ACC112 (cell line): ENCODE results near the gene IL12RB1.

Source experiments
- H2AFZ ChIP-seq: fragments of 200-600 bp; sonication (generic); one replicate; pipeline ENCODE4 v1.6.0; 2017; ENCODE audit warnings: antibody characterized with exemption, low read length; ENCODE audit not compliant: unreplicated experiment
- H3K27ac ChIP-seq: fragments of 200-600 bp; sonication (generic); 2 replicates; pipeline ENCODE4 v1.5.1; 2014; ENCODE audit warnings: low read depth, mild to moderate bottlenecking, antibody characterized with exemption, low read length, moderate library complexity
- H3K27me3 ChIP-seq: fragments of 200-600 bp; sonication (generic); 2 replicates; pipeline ENCODE4 v1.6.1; 2014; ENCODE audit warnings: mild to moderate bottlenecking, antibody characterized with exemption, low read length, moderate library complexity, mixed read lengths; ENCODE audit not compliant: insufficient read depth
- H3K36me3 ChIP-seq: fragments of 200-600 bp; sonication (generic); 2 replicates; pipeline ENCODE4 v1.6.1; 2016; ENCODE audit warnings: mild to moderate bottlenecking, antibody characterized with exemption, low read length, moderate library complexity, mixed read lengths; ENCODE audit not compliant: insufficient read depth
- H3K4me1 ChIP-seq: fragments of 200-600 bp; sonication (generic); one replicate; pipeline ENCODE4 v1.6.1; 2016; ENCODE audit warnings: low read length, mixed read lengths; ENCODE audit not compliant: insufficient read depth, unreplicated experiment, control insufficient read depth
- H3K4me3 ChIP-seq: fragments of 200-600 bp; sonication (generic); 2 replicates; pipeline ENCODE4 v1.5.1; 2014; ENCODE audit warnings: mild to moderate bottlenecking, low read depth, low read length
- H3K79me2 ChIP-seq: fragments of 200-600 bp; sonication (generic); one replicate; pipeline ENCODE4 v1.6.0; 2016; ENCODE audit warnings: low read length; ENCODE audit not compliant: control insufficient read depth, unreplicated experiment, insufficient read depth

The IL12RB1 gene

DNA sequence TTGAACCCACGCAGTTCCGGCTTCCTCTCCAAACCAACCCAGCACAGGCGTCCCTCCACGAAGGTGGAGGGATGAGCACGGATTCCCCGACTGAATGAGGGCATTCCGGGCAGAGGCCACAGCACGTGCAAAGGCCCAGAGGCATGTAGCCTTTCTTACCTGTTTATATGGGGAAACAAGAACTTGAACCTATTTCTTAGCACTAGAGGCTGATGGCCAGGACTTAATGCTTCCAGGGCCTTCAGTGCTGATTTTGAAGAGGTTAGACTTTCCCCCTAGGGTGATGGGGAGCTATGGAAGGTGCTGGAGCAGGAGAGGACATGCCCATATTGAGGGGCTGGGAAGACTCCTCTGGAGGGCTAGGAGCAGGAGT lies 12.9 kb upstream of the IL12RB1 start:
- H3K27ac ChIP-seq = no peak overlapping the region
- no peaks in the 10 kb centered on the region for H3K79me2 ChIP-seq
- H3K4me3 ChIP-seq = no peak overlapping the region
- peaks cover 17% of the 10 kb centered on the region; the same call in 1 of the 2 replicates for H3K27me3 ChIP-seq
- H3K4me1 ChIP-seq = no peaks in the 10 kb centered on the region
- no peak overlapping the region for H2AFZ ChIP-seq
- H3K36me3 ChIP-seq = no peaks in the 10 kb centered on the region

DNA sequence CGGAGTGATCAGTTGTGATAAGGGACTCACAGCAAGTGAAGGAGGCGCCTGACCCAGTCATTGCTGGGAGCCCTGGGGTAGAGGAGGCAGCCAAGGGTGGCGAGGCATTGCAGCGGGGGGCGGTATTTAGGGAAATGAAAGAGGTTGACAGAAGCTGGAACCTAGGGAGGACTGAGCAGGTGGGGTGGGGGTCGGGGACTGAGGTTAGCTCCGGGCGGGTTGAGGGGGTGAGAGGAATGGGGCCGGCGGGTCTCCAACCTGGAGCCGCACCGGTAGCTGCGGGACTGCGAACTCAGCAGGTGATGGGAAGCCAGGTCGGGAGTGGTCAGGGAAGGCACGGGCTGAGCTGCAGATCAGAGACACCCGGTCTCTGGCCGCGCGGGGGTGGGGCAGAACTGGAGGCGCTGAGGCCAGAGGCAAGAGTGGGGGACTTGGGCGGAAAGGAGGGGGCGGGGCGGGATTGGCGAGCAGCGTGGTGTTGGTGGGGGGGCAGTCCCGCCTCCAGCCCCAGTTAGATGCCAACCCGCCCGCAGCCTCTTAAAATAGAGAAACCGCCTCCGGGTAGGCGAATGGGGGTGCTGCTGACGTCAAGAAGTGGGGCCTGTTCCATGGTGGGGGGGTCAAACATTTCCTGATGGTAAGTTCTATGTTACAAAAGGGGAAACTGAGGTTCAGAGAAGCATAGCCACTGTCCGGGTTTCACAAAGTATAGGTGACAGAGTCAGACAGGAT lies 12.3 kb upstream of the IL12RB1 start:
- Histone ChIP-seq H2AFZ (no peak overlapping the region), H3K27me3 (peaks cover 17% of the 10 kb centered on the region; the same call in 1 of the 2 replicates), H3K4me3 (no peak overlapping the region), H3K27ac (no peak overlapping the region), H3K79me2 (no peaks in the 10 kb centered on the region), H3K36me3 (no peaks in the 10 kb centered on the region), H3K4me1 (no peaks in the 10 kb centered on the region)

DNA sequence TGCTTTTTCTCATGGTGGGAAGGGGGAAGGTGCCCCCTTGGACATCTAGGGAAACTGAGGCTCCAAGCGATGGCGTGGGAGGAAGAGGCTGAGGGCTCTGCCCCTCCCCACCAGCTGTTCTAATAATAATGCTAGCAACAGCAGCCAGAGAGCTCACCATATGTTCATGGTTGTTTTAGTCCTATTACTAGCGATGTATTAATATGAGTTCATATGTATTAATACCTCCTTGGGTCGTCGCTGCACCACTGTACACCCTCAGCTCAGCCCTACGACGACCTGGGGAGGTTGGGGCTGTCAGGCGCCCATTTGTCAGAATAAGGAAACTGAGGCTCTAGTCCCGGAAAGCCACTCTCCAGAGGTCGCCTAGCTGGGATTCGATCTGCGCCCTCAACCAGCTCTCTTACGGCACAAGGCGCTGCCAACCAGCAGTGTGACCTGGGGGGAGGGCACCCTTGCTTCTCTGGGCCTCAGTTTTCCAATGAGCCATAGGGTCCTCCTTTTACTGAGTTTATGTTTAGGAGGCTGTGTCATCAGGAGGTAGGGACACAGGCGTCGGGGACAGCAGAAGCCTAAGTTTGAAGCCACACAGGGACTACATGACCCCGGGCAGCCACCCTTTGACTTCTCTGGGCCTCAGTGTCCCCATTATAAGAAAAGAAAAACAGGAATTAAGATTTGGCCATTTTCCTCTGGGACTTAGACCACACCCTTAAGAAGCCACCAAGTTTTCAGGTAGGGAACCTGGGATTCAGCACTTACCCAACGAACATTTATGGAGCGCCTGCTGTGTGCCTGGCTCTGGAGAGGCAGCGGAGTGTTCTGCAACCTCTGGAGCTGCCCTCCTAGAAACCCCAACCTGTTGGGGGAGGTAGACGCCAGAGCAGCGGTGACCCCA lies 11.5 kb upstream of the IL12RB1 start:
- no peaks in the 10 kb centered on the region for H3K4me1 ChIP-seq
- H3K27me3 ChIP-seq = peaks cover 17% of the 10 kb centered on the region; the same call in 1 of the 2 replicates
- no peaks in the 10 kb centered on the region for H3K79me2 ChIP-seq
- H3K4me3 ChIP-seq = peak overlapping the region; percentile 78
- H3K27ac ChIP-seq = no peak overlapping the region
- no peaks in the 10 kb centered on the region for H3K36me3 ChIP-seq
- peak overlapping the region; percentile 46 for H2AFZ ChIP-seq

DNA sequence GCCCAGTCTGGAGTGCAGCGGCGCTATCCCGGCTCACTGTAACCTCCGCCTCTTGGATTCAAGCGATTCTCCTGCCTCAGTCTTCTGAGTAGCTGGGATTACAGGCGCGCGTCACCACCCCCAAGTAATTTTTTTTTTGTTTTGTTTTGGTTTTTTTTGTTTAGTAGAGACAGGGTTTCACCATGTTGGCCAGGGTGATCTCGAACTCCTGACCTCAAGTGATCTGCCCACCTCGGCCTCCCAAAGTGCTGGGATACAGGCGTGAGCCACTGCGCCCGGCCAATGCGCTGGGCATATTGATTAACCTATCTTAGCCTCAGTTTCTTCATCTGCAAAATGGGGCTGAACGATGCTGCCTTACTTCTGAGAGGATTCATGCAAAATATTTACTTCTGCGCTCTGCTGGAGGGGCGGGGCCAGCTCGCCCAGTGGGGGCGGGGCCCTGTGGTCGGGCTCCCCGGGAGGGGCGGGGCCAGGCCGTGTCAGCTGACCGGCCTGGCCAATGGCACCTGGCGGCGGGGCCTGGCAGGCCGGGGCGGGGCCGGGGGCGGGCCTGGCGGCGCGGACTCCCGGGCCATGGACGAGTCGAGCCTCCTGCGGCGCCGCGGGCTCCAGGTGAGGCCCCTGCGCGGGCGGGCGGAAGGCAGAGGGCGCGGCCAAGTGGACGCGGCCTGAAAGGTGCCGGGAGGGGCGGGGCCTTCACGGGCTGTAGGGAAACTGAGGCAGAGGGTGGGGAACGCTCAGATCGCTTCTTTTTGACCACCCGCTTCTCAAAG lies 10.7 kb upstream of the IL12RB1 start, which contains the start of gene MAST3:
Gene MAST3, plus strand, starts transcription at position 562 of the 776 bp plus-strand sequence. Its CDS starts 15 bp downstream, at position 577.
- H3K4me3 ChIP-seq = peak within 1 kb of the TSS; percentile 78
- no peaks in the 10 kb centered on the region for H3K4me1 ChIP-seq
- peak within 1 kb of the TSS; percentile 46 for H2AFZ ChIP-seq
- H3K79me2 ChIP-seq = no peaks in the 10 kb centered on the region
- H3K27me3 ChIP-seq = peaks cover 17% of the 10 kb centered on the region; the same call in 1 of the 2 replicates
- H3K27ac ChIP-seq = no peak within 1 kb of the TSS
- H3K36me3 ChIP-seq = no peaks in the 10 kb centered on the region

DNA sequence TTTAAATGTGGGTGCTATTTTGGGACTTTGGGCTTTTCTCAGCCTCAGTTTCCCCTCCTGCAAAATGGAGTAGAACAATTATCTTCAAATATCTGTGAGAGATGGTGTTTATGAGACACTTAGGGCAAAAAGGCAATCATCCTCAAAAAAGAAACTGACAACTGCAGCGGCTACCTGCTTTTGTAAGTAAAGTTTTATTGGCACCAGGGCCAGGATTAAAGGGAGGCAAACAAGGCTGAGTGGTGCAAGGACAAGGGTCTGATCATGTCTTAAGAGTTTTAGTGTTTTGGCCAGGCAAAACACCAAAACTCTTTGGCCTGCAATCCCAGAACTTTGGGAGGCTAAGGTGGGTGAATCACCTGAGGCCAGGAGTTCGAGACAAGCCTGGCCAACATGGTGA lies 9.5 kb upstream of the IL12RB1 start:
- Histone ChIP-seq H3K4me1 (no peaks in the 10 kb centered on the region), H3K4me3 (no peak overlapping the region), H3K27me3 (peaks cover 17% of the 10 kb centered on the region; the same call in 1 of the 2 replicates), H3K36me3 (no peaks in the 10 kb centered on the region), H3K27ac (no peak overlapping the region), H2AFZ (no peak overlapping the region), H3K79me2 (no peaks in the 10 kb centered on the region)

DNA sequence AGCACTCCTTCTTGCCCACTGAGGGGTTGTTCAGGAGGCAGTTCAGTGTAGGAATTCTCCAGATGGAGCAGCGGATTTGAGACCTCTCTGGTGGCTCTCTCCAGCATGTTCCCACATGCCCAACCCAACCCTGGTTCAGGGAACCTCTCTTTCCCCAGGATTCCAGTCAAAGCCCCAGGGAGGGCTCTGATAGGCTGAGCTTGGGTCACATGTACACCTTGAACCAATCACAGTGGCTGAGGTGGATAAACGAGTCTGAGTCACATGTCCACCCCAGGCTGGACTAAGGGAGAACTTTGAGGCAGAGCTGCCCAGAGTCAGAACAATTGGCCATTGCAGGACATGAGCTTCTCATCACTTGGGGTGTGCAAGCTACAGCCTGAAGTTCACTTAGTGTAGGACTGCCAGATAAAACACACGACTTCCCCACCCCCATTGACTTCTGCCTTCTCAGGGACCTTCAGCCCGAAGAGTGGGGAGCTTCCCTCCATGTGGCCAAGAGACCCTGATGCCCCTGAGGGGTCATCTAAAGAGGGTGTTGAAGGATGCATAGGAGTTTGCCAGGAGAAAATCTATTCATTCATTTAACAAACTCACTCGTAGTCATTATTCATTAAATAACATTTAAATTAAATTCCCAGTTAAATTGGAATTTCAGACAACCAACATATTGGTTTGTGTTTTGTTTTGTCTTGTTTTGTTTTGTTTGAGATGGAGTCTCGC lies 6.9 kb upstream of the IL12RB1 start:
- Histone ChIP-seq H3K27ac (no peak overlapping the region), H2AFZ (no peak overlapping the region), H3K27me3 (peaks cover 7% of the 10 kb centered on the region; the same call in 1 of the 2 replicates), H3K4me3 (no peak overlapping the region), H3K36me3 (no peaks in the 10 kb centered on the region), H3K79me2 (no peaks in the 10 kb centered on the region), H3K4me1 (no peaks in the 10 kb centered on the region)

DNA sequence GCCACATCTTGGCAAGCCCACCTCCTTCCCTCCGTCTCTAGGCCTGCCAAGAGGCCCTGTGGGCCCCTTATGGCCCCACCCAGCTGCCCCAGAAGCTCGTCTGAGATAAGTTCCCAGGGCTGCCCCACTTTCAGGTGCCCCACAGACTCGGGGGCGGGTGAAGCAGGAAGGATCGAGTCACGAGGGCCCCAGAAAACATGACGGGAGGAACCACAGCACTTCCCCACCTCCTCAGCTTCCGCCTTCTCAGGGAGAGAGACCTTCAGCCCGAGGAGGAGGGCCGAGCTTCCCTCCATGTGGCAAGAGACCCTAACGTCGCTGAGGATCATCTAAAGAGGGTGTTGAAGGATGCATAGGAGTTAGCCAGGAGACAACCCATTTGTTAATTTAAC lies 4.5 kb upstream of the IL12RB1 start:
- Histone ChIP-seq H2AFZ (no peak overlapping the region), H3K79me2 (no peaks in the 10 kb centered on the region), H3K27me3 (no peaks in the 10 kb centered on the region), H3K4me1 (no peaks in the 10 kb centered on the region), H3K4me3 (no peak overlapping the region), H3K27ac (no peak overlapping the region), H3K36me3 (no peaks in the 10 kb centered on the region)

DNA sequence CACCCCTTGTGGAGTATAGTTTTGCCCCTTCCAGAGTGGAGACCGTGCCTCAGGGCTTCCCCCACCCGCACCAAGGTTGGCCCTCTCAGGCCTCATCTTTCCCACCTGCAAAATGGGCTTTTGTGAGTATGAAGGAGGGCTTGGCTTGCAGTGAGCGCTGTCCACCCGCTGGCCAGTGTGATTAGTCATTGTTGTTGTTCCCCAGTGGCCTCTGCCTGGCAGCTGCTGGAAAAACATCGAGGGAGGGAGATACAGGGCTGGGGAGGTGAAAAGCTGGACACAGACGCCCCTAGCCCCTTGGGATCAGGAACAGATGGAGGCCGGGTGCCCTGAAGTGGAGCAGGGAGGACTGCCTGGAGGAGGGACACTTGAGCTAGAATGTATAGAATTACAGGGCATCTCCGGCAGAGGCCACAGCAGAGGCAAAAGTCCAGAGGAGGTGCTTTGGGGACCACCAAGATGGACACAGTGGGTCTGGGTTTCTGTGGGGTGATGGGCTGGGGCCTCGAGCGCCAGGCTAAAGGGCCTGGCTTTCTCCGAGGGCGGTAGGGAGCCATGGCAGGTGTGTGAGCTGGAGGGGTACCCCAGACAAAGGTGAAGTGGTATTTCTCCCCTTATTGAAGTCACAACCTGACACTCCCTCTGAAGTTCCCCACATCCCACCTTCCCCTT lies 3.9 kb upstream of the IL12RB1 start:
- no peaks in the 10 kb centered on the region for H3K4me1 ChIP-seq
- no peaks in the 10 kb centered on the region for H3K79me2 ChIP-seq
- H3K27me3 ChIP-seq = no peaks in the 10 kb centered on the region
- no peaks in the 10 kb centered on the region for H3K36me3 ChIP-seq
- no peak overlapping the region for H3K27ac ChIP-seq
- H3K4me3 ChIP-seq = no peak overlapping the region
- no peak overlapping the region for H2AFZ ChIP-seq

DNA sequence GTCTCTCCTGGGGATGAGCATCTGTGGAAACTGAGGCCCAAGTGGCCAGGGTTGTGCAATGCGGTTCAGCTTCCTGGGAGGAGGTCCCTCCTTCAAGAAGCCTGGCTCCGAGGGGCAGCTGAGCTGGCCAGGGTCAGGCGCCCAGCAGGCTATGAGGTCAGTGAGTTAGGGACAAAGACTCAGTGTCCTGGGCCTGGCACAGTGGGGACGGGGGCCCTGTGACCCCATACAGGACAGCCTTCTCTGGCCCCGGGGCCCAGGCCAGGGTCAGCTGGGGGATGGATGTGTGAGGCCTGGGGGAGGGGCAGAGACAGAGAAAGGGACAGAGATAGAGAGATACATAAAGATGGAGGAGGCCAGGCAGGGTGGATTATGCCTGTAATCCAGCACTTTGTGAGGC lies 3.0 kb upstream of the IL12RB1 start:
- H3K79me2 ChIP-seq = no peaks in the 10 kb centered on the region
- H3K4me1 ChIP-seq = no peaks in the 10 kb centered on the region
- H2AFZ ChIP-seq = no peak overlapping the region
- no peak overlapping the region for H3K4me3 ChIP-seq
- H3K27me3 ChIP-seq = no peaks in the 10 kb centered on the region
- no peaks in the 10 kb centered on the region for H3K36me3 ChIP-seq
- H3K27ac ChIP-seq = no peak overlapping the region
